Activated CD4-positive, alpha-beta T cell treated with anti-CD3 and anti-CD28 coated beads, Interleukin-2, amount 50 U/mL, for 24 hours (primary cell): ENCODE data around the gene NPY.

Experiments used
- DNase-seq, 2 donors: peaks; one replicate each; pipeline ENCODE4 v3.0.0-alpha.2; 2020; ENCODE audit warnings: low read depth in 1 of 2, low spot score in 1 of 2

The NPY gene

GRCh38 chr7:24313777-24314176, 29.8 kb downstream of the NPY start:
- DNase-seq, result no peak

- no peak for DNase-seq
Measured at GRCh38 chr7:24316340-24316739, 32.4 kb downstream of the NPY start.

GRCh38 chr7:24318326-24318725, 34.3 kb downstream of the NPY start:
- no peak for DNase-seq

DNA sequence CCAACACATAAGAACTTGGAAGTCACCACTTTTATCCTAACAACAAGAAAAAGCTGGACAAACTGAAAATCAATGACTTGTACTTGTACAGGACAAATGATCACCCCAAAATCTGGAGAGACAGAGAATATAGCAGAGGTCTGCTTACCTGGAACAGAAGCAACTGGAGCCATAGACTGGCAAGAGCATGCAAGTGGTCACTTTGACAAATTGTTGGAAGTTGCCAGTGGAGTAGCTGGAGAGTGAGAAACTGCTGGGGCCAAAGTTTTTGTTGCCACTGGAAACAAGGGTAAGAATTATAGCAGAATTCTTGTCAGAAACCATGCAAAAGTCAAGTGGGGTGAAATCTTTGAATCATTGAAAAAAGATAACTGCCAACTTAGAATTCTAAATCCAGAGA, 35.2 kb downstream of the NPY start:
- DNase-seq, result no peak

- no peak for DNase-seq
Measured at GRCh38 chr7:24323961-24324480, 40.0 kb downstream of the NPY start.

DNA sequence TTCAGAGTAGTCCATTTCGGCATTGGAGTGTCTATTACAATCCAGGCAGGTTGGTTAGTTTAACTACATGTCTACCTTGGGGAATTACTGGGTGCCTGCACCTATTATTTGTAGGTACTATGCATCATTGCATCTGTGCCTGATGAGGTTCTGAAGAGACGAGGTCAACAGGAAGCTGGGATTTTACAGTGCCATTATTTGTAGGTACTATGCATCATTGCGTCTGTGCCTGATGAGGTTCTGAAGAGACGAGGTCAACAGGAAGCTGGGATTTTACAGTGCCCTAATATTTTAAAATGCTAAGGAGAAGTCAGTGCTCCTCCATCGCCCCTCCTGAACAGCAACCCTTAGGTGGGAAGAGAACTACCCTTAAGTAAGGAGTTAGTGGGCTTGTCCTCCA, 41.7 kb downstream of the NPY start:
- no peak for DNase-seq

GRCh38 chr7:24328050-24328449, 44.1 kb downstream of the NPY start:
- DNase-seq, result no peak

DNA sequence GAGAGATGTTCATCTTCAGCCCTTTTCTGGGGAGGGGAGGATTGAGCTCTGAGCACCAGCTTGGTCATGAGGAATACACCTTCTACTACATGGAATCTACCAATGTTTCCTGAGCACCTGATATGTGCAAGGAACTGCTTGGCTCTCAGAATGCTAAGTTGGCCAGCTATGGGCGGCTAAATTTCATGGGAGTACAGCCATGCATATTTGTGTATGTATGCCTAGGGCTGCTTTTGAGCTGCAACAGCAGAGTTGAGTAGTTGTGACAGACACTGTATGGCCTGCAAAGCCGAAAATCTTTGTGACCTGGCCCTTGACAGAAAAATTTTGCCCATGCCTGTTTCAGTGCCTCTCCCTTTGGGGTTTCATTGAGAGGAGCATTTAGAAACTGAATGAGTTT, 44.9 kb downstream of the NPY start:
- no peak for DNase-seq

DNA sequence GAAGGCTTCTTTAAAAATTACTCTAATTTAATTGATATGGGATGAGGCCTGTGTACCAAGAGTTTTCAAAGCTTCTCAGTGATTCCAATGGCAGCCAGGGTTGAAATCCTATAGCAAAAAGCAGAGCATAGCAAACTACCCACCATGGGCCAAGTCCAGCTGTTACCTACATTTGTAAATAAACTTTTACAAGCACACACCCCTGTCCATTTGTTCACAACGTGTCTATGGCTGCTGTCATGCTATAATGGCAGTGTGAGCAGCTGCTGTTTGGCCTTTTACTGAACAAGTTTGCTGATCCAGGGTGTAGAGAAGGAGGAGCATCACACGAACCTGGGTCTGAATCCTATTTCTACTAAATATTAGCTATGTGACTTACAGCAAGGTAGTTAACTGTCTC, 50.0 kb downstream of the NPY start:
- no peak for DNase-seq

- DNase-seq, result no peak
Measured at GRCh38 chr7:24334627-24335026, 50.6 kb downstream of the NPY start.

DNA sequence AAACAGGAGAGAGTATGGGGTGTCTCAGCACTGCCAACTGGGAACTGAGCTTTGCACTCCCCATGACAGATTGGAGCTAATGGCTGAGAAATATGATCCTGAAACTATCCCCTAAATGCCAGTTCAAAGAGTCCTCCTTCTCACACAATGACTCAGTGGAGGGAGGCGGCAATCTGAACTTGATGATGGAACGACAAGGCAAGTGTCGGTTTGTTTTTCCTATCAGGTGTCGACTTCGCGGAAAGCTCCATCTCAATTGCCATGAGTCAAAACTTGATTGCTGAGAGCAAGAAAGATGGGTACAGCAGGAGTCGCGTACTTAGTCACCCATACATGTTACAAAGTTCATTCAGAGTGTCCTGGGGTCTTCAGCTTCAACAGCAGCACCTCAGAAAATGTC, 52.5 kb downstream of the NPY start:
- DNase-seq, result no peak

GRCh38 chr7:24337180-24337579, 53.2 kb downstream of the NPY start:
- no peak for DNase-seq

DNA sequence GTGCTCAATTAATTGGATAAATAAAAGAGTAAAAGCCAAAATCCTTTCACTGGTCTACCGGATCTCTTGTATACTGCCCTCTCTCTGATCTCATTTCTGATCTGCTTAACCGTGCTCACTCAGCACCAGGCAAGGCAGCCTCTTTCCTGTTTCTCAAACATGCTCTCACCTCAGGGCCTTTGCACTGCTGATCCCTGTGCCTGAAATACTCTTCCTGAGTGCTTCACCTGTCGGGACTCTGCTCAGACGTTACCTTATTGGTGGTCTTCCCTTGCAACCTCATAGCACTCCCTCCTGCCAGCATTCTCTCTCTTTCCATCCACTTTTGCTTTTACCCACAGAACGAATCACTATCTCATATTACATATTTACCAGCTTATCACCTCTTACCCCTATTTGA, 55.6 kb downstream of the NPY start:
- DNase-seq, result no peak

GRCh38 chr7:24340727-24341126, 56.7 kb downstream of the NPY start:
- no peak for DNase-seq
